Measurements from ENCODE around the gene ADAM33. TPM values are rescaled to one million over a fixed set of nuclear protein-coding genes. Genes with fewer than 3 reads are reported as not detected.
A peak's percentile ranks its signal among the peaks of the same experiment; 100 is the strongest.

ADAM33 gene
- total and polyA plus RNA-seq, 2 experiments from 2014 or later, result 0.45 to 1.3 TPM

DNA sequence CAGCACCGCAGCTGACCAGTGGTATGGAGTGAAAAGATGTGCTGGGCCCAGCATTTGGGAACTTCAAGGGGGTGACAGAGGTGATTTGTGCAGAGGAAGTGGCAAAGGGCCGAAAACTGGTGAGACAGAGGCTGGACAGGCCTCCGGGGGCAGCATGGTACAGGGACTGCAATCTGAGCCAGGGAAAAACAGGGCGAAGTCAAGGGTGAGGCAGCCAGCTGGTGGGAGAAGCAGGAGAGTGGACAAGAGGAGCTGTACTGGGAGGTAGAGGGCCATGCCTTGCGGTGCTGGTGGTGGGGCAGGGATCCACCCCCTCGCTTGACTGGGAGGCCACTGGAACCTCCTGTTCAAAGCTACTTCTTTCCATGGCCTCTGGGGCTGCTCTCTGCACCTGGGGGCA lies 11.3 kb downstream of the ADAM33 start:
- Histone ChIP-seq H3K4me1 (ENCODE audit: low read depth) (peaks cover 8% of the 10 kb centered on the region), H3K27me3 (peaks cover 46% of the 10 kb centered on the region), H3K4me3 (no peak overlapping the region), H3K36me3 (no peaks in the 10 kb centered on the region), H3K27ac (no peak overlapping the region), H3K9me3 (ENCODE audit: low read depth) (no peaks in the 10 kb centered on the region)
- TF ChIP-seq, protein P1, sequence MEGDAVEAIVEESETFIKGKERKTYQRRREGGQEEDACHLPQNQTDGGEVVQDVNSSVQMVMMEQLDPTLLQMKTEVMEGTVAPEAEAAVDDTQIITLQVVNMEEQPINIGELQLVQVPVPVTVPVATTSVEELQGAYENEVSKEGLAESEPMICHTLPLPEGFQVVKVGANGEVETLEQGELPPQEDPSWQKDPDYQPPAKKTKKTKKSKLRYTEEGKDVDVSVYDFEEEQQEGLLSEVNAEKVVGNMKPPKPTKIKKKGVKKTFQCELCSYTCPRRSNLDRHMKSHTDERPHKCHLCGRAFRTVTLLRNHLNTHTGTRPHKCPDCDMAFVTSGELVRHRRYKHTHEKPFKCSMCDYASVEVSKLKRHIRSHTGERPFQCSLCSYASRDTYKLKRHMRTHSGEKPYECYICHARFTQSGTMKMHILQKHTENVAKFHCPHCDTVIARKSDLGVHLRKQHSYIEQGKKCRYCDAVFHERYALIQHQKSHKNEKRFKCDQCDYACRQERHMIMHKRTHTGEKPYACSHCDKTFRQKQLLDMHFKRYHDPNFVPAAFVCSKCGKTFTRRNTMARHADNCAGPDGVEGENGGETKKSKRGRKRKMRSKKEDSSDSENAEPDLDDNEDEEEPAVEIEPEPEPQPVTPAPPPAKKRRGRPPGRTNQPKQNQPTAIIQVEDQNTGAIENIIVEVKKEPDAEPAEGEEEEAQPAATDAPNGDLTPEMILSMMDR (IDR thresholded peaks at IDR 0.05; ENCODE audit: low read depth, low read length), result peak; percentile 5
- peak in 1 of 2 donors; percentile 76 for DNase-seq (ENCODE audit: low read depth in 1 of 2, low spot score in 1 of 2)

DNA sequence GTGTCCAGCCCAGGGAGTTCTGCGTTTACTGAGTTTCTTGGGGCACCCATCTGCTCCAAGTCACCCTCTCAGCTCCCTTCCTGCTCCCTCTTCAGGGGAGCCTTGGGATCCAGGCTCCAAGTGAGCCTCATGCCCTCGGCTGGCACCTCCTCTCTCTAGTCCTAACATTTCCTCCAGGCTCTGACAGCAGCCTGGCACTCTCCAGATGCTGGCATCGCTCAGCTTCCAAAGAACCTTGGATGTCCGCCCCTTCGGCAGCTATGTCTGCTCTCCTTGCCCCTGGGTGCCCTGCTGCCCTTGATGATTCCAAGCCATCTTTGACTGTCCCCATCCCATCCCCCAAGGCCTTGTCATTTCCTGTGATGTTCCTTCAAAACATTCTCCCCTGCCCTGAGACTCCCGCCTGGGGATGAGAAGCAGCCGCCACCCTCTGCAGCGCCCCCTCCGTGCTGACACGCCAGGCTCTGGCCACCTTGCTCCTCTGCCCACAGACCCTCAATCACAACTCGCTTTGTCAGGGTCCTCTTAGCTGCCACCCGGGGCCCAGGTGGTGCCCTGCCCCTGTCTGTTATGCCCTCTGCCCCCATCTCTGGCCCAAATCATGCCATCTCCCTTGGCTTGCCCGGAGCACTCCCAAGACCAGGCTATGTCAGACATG lies 12.0 kb downstream of the ADAM33 start:
- TF ChIP-seq, protein P1 (IDR thresholded peaks at IDR 0.05; ENCODE audit: low read depth, low read length), result no peak
- no peaks in the 10 kb centered on the region for H3K36me3 ChIP-seq
- no peak for DNase-seq (ENCODE audit: low read depth in 1 of 2, low spot score in 1 of 2)
- peaks cover 40% of the 10 kb centered on the region for H3K27me3 ChIP-seq
- H3K4me1 ChIP-seq (ENCODE audit: low read depth), result peaks cover 8% of the 10 kb centered on the region
- H3K4me3 ChIP-seq, result no peak overlapping the region
- no peaks in the 10 kb centered on the region for H3K9me3 ChIP-seq (ENCODE audit: low read depth)
- H3K27ac ChIP-seq, result no peak overlapping the region

DNA sequence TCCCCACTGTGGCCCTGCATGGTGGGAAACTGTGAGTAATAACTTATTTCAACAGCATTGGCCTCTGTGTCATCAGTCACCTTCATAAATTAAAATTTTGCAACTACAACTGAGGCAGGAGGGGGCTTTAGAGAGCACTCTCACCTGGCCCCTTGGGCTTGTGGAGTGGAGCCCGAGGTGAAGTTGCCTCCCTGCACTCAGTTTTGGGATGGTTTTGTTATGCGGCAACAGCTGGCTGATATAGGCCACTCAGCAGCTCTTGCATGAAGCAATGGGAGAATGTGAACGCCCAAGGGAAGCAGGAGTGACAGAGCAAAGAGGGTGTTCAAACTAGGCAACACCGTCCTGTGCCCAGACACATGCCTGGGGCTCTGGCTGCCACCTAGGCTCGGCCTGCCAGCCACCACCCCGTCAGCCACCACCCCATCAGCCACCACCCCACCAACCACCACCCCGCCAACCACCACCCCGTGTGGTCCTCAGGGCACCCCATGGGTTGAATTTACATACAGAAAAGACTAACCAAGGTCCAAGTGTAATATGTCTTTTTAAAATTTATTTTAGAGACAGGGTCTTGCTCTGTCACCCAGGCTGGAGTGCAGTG lies 14.3 kb downstream of the ADAM33 start:
- TF ChIP-seq, protein P1 (IDR thresholded peaks at IDR 0.05; ENCODE audit: low read depth, low read length), result no peak
- H3K4me3 ChIP-seq, result no peak overlapping the region

DNA sequence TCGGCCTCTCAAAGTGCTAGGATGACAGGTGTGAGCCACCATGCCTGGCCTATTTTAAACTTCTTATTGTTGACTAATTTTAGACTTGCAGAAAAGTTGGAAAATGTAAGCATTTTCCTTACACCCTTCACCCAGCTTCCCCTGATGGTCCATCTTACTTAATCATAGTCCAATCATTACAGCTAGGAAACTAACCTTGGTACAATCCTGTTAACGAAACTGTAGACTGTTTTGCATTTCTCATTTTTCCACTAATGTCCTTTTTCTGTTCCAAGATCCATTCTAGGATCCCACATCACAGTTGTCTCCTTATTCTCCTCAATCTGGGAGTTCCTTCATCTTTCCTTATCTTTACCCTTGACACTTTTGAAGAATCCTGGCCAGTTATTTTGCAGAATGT lies 18.0 kb downstream of the ADAM33 start:
- no peaks in the 10 kb centered on the region for H3K36me3 ChIP-seq
- no peak for DNase-seq (ENCODE audit: low read depth in 1 of 2, low spot score in 1 of 2)
- no peaks in the 10 kb centered on the region for H3K9me3 ChIP-seq (ENCODE audit: low read depth)
- no peak overlapping the region for H3K27ac ChIP-seq
- H3K4me3 ChIP-seq, result no peak overlapping the region
- TF ChIP-seq, protein P1 (IDR thresholded peaks at IDR 0.05; ENCODE audit: low read depth, low read length), result no peak
- H3K27me3 ChIP-seq, result peaks cover 52% of the 10 kb centered on the region
- H3K4me1 ChIP-seq (ENCODE audit: low read depth), result peaks cover 8% of the 10 kb centered on the region

More for the DNA sequence above, 14.3 kb downstream of the ADAM33 start:
- Histone ChIP-seq H3K4me1 (ENCODE audit: low read depth) (peaks cover 8% of the 10 kb centered on the region), H3K27me3 (peaks cover 33% of the 10 kb centered on the region), H3K36me3 (no peaks in the 10 kb centered on the region), H3K27ac (no peak overlapping the region), H3K9me3 (ENCODE audit: low read depth) (no peaks in the 10 kb centered on the region)
- DNase-seq (ENCODE audit: low read depth in 1 of 2, low spot score in 1 of 2), result no peak

DNA sequence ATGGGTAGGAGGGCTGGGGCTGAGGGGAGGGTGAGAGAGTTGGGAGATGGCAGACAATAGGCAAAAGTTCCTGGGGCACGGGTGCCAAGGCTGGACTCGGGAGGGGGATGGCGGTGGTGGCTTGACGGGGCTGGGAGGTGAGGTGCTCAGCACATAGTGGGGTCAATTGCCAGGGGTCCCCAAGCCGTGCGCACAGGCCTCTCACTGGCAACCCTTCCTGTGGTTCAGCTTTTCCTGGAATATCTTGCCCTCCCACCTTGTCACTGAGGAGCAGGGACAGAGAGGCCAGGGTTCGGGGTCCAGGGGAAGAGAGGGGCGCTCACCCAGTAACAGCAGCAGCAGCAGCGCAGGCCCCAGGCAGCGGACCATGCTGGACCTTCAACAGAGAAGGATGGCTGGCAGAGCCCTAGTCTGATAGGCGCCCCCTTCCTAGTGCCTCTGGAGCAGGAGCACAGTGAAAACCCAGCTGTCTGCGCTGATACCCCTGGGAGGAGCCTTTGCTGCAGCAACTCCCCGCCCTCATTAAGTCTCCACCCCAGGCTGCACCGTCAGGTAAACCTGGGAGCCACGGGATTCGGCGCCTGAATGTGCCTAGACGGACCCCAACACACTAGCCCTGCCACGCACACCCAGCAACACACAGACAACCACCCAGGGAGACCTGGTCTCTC lies 18.6 kb downstream of the ADAM33 start, which contains the start of gene GFRA4:
Gene GFRA4, minus strand, starts transcription at position 369 of the 671 bp plus-strand sequence. Its CDS starts 0 bp downstream, at position 369.
- H3K27me3 ChIP-seq, result peaks cover 52% of the 10 kb centered on the region
- H3K9me3 ChIP-seq (ENCODE audit: low read depth), result no peaks in the 10 kb centered on the region
- H3K27ac ChIP-seq, result no peak within 1 kb of the TSS
- peaks cover 8% of the 10 kb centered on the region for H3K4me1 ChIP-seq (ENCODE audit: low read depth)
- TF ChIP-seq, protein P1 (IDR thresholded peaks at IDR 0.05; ENCODE audit: low read depth, low read length), result no peak
- H3K4me3 ChIP-seq, result no peak within 1 kb of the TSS
- H3K36me3 ChIP-seq, result no peaks in the 10 kb centered on the region
- DNase-seq (ENCODE audit: low read depth in 1 of 2, low spot score in 1 of 2), result no peak
